Large intestine (tissue), 3 donors: ENCODE measurements around the gene CDKAL1. TPM values are rescaled to one million over a fixed set of nuclear protein-coding genes. Genes with fewer than 3 reads are reported as not detected.

Source experiments
- DNase-seq, 2 donors: peaks; one replicate each; pipeline versions ENCODE4 v3.0.0 to v3.0.0-alpha.2; 2013
- H3K27ac ChIP-seq: one replicate; pipeline ENCODE4 v1.5.1; 2013; ENCODE audit warnings: low read length
- H3K27me3 ChIP-seq: 2 replicates; pipeline ENCODE4 v1.6.1; 2013; ENCODE audit warnings: low read length; ENCODE audit not compliant: control insufficient read depth, insufficient read depth
- H3K36me3 ChIP-seq: 2 replicates; pipeline ENCODE4 v1.6.1; 2013; ENCODE audit warnings: low read length; ENCODE audit not compliant: control insufficient read depth, insufficient read depth
- H3K4me1 ChIP-seq: one replicate; pipeline ENCODE4 v1.6.1; 2013; ENCODE audit warnings: low read length; ENCODE audit not compliant: control insufficient read depth, insufficient read depth
- H3K4me3 ChIP-seq: one replicate; pipeline ENCODE4 v1.5.1; 2013; ENCODE audit warnings: low read length
- H3K9me3 ChIP-seq: one replicate; pipeline ENCODE4 v1.6.1; 2013; ENCODE audit warnings: mild to moderate bottlenecking, low read depth, low read length, moderate library complexity; ENCODE audit not compliant: control insufficient read depth
- WGBS: methylation state at CpG from one replicate; pipeline ENCODE4 v1.1.5; 2013; ENCODE audit warnings: low lambda C conversion rate; ENCODE audit not compliant: insufficient coverage; 5-methylcytosine and 5-hydroxymethylcytosine counted together
- polyA plus RNA-seq: library from polyadenylated mRNA; unstranded; fragments of 120-200 nt; gene quantifications from one replicate; pipeline ENCODE4 v1.2.1, GENCODE V29; 2013

The CDKAL1 gene
- polyA plus RNA-seq, 1 donor, result 10.3 TPM

DNA sequence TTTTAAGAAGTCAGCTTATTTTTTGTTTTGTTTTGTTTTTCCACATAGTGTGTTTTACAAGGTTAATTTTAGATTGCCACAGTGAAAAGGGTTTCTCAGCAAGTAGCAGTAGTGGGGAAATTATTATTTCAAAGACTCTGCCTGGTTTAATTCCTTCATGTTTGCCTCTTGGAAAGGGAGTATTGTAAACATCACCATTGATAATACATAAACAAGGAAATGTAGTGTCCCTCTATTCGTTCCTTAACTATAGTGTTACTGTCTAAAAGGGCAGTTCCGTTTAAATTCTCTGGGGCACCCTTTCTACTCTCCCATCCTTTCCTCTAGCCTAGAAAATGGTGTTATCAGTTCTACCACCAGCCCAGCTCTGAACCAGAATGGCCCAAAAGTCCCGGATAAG lies 668.3 kb downstream of the CDKAL1 start:
- Histone ChIP-seq H3K9me3 (no peaks in the 10 kb centered on the region), H3K4me3 (no peak overlapping the region), H3K27ac (no peak overlapping the region), H3K27me3 (no peaks in the 10 kb centered on the region), H3K4me1 (no peaks in the 10 kb centered on the region), H3K36me3 (no peaks in the 10 kb centered on the region)
- no CpG with 5 or more reads among the region's 3 CpGs for WGBS
- DNase-seq, result no peak

DNA sequence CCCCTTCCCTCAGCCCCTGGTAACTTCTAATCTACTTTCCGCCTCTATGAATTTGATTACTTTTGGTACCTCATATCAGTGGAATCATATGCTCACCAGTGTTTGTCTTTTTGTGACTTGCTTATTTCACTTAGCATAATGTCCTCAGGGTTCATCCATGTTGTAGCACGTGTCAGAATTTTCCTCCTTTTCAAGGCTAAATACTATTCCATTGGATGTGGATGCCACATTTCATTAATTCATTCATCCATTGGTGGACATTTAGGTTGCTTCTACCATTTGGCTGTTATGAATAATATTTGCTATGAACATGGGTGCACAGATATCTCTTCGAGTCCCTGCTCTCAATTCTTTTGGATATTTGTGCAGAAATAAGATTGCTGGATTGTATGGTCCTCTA lies 670.7 kb downstream of the CDKAL1 start:
- WGBS, result no CpG with 5 or more reads among the region's 3 CpGs
- Histone ChIP-seq H3K27me3 (no peaks in the 10 kb centered on the region), H3K9me3 (no peaks in the 10 kb centered on the region), H3K27ac (no peak overlapping the region), H3K4me1 (no peaks in the 10 kb centered on the region), H3K36me3 (no peaks in the 10 kb centered on the region), H3K4me3 (no peak overlapping the region)
- no peak for DNase-seq

DNA sequence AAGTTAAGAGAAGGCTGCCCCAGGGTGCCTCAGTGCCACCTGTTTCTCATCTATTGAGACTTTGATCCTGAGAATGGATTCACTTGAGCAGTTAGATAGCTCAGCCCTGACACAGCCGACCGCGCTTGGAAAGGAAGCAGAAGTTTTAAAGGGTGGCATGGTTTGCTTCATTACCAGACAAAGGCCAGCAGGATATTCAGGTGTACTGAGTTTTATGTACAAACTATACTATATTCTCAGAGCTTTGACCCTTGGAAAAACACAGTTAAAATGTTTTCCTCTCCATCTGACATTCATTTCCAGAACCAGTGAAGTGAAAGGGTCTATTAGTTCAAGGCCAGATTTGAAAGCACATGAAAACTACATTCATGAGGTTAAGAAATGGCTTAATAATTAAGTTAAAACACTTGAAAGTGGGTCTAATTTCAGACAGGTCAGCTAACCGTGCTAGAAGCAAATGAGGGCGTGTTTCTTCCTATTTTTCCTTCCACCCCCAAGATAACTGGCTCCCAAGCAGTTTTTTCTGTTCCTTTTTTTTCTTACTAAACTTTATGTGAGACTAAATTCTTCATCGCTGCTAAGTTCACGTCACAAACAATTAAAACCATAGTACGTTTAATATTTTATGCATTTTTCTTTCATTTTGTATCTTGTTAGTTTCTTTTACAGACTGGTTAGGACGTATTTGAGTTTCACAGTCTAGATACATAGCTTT lies 674.0 kb downstream of the CDKAL1 start:
- WGBS, result 73% methylated on average over 7 of the region's 9 CpGs

DNA sequence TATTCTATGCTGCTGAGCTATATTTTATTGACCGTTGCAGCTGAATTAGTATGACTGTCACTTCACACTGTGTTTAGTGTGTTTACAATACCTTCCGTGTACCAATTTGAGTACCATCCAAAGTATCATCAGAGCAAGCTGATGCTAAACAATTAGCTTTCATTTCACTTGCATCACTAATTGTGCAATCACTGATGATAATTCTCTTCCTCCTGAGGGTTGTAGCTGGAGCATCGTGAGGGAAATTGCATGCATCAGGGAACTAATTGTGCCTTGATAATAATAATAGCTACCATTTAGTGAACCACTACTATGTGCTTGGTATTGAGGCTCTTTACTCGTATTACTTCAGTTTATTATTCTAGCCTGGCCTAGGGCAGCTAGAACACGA lies 674.5 kb downstream of the CDKAL1 start:
- DNase-seq, result no peak
- WGBS, result 83% methylated on average over 2 of the region's 5 CpGs
- Histone ChIP-seq H3K4me1 (no peaks in the 10 kb centered on the region), H3K27me3 (no peaks in the 10 kb centered on the region), H3K27ac (no peak overlapping the region), H3K4me3 (no peak overlapping the region), H3K9me3 (no peaks in the 10 kb centered on the region), H3K36me3 (no peaks in the 10 kb centered on the region)

More for the DNA sequence above, 674.0 kb downstream of the CDKAL1 start:
- H3K27me3 ChIP-seq, result no peaks in the 10 kb centered on the region
- no peaks in the 10 kb centered on the region for H3K4me1 ChIP-seq
- H3K9me3 ChIP-seq, result no peaks in the 10 kb centered on the region
- peak in 1 of 2 donors; percentile 24 for DNase-seq
- H3K36me3 ChIP-seq, result no peaks in the 10 kb centered on the region
- no peak overlapping the region for H3K27ac ChIP-seq
- H3K4me3 ChIP-seq, result no peak overlapping the region

DNA sequence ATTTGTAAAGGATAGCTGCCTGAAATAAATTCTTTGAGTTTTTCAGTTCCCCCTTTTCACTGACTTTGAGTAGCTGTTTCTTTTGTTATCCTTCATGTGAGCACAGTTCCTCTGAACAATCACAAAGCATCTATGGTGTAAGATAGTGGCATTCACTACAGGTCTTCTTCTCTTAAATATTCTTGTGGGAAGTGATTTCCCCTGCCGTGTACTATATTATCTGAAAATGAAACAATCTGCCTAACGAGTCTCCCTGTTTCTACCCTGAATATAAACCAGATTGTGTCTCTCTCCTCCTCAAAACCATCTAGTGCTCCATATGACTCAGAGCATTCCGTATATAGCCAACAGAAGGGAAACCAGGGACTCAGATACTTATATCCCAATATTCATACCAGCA lies 679.2 kb downstream of the CDKAL1 start:
- Histone ChIP-seq H3K4me1 (no peaks in the 10 kb centered on the region), H3K4me3 (no peak overlapping the region), H3K9me3 (peaks cover 2% of the 10 kb centered on the region), H3K27ac (no peak overlapping the region), H3K27me3 (no peaks in the 10 kb centered on the region), H3K36me3 (no peaks in the 10 kb centered on the region)
- WGBS, result no CpG with 5 or more reads among the region's 3 CpGs
- DNase-seq, result no peak

DNA sequence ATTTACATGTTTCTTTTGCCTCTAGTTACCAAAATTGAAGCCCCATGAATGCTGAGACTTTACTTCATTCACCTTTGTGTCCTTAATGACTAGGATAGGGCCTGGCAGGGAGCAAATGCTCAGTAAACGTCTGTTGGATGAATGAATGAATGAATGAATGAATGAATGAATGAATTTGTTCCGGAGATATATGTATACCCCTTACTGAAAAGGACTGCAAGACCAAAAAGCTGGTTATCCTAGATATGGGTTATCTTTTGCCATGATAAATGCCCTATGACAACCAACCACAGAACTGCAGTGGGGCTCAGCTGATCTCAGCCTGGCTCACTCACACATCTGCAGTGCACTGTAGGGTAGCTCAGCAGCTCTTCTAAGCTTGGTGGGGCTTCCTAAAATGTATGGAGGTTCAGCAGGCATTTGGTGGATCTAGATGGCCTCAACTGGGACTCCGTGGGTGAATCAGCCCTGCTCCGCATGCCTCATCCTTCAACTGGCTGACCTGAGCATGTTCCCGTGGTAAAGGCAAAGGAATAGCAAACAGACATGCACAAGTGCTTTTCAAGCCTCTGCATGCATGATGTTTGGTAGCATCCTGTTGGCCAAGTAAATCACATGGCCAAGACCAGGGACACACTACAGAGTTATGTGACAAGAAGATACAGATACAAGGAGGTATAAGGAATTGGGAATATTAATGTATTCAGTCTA lies 680.6 kb downstream of the CDKAL1 start:
- peaks cover 2% of the 10 kb centered on the region for H3K9me3 ChIP-seq
- no CpG with 5 or more reads among the region's 5 CpGs for WGBS
- H3K36me3 ChIP-seq, result no peaks in the 10 kb centered on the region
- no peak overlapping the region for H3K27ac ChIP-seq
- H3K4me3 ChIP-seq, result no peak overlapping the region
- no peaks in the 10 kb centered on the region for H3K4me1 ChIP-seq
- H3K27me3 ChIP-seq, result no peaks in the 10 kb centered on the region
- no peak for DNase-seq

DNA sequence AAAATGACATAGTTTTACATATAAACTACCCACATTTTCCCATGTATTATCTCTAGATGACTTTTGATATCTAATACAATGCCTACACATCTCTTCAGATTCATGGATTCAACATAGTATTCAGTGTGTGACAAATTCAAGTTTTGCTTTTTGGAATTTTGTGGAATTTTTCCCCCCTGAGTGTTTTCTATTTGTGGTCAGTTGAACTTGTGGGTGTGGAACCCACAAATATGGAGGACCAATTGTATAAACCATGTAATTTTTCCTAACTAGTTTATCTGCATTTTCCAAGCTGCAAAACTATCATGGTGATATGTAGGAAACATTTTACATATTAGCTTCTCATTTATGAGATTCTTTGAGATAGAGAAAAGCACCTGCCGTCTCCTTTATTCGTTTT lies 685.0 kb downstream of the CDKAL1 start:
- no peak overlapping the region for H3K4me3 ChIP-seq
- WGBS, result no CpG with 5 or more reads among the region's 2 CpGs

DNA sequence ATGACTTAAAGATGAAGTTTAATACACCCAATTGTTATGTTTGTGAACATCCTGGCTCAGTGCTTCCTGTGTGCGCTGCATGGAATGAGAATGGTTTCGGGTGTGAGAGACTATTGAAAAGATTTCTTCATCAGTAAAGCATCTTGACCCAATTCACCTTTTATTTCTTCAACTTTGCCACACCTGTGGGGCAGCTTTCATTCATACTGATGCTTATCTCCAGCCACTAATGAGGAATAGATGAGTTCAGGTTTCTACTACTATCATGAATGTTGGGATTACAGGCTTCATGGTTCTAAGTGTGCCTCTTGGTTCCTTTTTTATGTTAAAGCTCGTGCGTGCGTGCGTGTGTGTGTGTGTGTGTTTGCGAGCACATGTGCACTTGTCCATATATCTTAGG lies 685.6 kb downstream of the CDKAL1 start:
- Histone ChIP-seq H3K9me3 (peaks cover 2% of the 10 kb centered on the region), H3K27me3 (no peaks in the 10 kb centered on the region)
- no CpG with 5 or more reads among the region's 7 CpGs for WGBS

More for the DNA sequence above, 685.0 kb downstream of the CDKAL1 start:
- Histone ChIP-seq H3K4me1 (no peaks in the 10 kb centered on the region), H3K27ac (no peak overlapping the region), H3K27me3 (no peaks in the 10 kb centered on the region), H3K36me3 (no peaks in the 10 kb centered on the region), H3K9me3 (peaks cover 2% of the 10 kb centered on the region)
- no peak for DNase-seq

DNA sequence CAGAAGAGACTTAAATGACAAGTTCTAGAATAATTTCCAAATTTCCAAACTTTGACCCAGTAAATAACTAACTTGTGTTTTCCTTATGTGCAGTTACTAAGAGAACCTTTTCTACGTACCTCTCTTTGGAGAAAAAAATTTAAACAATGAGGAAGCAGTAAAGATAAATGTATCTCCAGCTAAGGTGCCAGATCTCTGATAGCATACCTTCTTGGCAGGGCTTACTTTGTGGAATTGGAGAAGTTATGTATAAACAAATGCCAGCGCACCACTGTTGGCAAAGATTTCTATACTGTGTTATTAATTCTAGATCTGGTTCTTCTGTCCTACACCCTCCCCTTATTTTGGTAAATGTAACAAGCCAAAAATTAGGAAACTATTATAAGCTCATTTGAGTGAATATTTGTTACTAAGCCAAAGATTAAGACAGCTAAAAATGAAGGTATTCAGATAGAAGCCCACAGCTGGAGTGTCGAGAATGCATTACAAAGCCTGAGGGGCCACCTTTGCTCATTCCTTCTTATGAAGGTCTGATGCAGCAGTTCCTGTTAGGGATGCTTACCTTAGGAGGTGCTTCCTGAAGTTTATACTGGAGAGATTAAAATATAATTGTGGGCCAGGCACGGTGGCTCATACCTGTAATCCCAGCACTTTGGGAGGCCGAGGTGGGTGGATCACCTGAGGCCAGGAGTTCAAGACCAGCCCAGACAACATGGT lies 686.2 kb downstream of the CDKAL1 start:
- Histone ChIP-seq H3K27ac (no peak overlapping the region), H3K4me1 (no peaks in the 10 kb centered on the region), H3K36me3 (no peaks in the 10 kb centered on the region), H3K4me3 (no peak overlapping the region), H3K9me3 (peaks cover 2% of the 10 kb centered on the region), H3K27me3 (no peaks in the 10 kb centered on the region)
- no peak for DNase-seq
- 100% methylated on average over 1 of the region's 5 CpGs for WGBS

More for the DNA sequence above, 685.6 kb downstream of the CDKAL1 start:
- no peaks in the 10 kb centered on the region for H3K36me3 ChIP-seq
- H3K27ac ChIP-seq, result no peak overlapping the region
- H3K4me1 ChIP-seq, result no peaks in the 10 kb centered on the region
- H3K4me3 ChIP-seq, result no peak overlapping the region
- DNase-seq, result no peak

DNA sequence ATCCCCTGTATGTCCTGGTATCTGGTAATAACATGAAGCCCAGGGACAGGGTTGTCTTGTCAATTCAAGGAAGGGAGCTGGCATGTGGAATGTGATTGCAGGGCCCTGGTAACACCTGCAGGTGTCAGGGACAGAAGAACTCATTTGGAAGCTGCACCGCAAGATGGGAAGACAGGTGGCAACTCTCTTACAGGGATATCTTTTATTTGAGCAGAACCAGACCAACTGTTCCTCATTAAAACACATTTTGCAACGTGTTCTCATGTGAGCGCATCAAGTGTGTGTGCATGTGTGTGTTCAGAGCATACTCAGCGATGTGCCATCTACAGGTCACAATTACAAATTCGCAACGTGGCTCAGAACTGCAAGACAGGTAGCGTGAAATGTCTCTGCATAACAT lies 688.4 kb downstream of the CDKAL1 start:
- WGBS, result 86% methylated on average over 3 of the region's 7 CpGs
- Histone ChIP-seq H3K4me1 (no peaks in the 10 kb centered on the region), H3K9me3 (peaks cover 2% of the 10 kb centered on the region), H3K27me3 (no peaks in the 10 kb centered on the region), H3K36me3 (no peaks in the 10 kb centered on the region), H3K27ac (no peak overlapping the region), H3K4me3 (no peak overlapping the region)
- no peak for DNase-seq
